NT2/D1 (cell line): Measurements from ENCODE around the gene CRYBA2.

ENCODE experiments used
- DNase-seq: peaks from one replicate; pipeline ENCODE4 v3.0.0-alpha.2; 2011; ENCODE audit warnings: low read depth, low spot score
- H3K27me3 ChIP-seq: 2 replicates; pipeline ENCODE4 v1.6.0; 2011; ENCODE audit warnings: mild to moderate bottlenecking; ENCODE audit not compliant: insufficient read length, insufficient read depth
- H3K36me3 ChIP-seq: 2 replicates; pipeline ENCODE4 v1.6.1; 2011; ENCODE audit warnings: mild to moderate bottlenecking, low read length, mixed read lengths; ENCODE audit not compliant: insufficient read depth, insufficient read length
- H3K4me1 ChIP-seq: 2 replicates; pipeline ENCODE4 v1.5.1; 2011; ENCODE audit not compliant: insufficient read depth, insufficient read length
- H3K4me3 ChIP-seq: 2 replicates; pipeline ENCODE4 v1.5.1; 2011; ENCODE audit warnings: low read depth; ENCODE audit not compliant: insufficient read length
- H3K9ac ChIP-seq: 2 replicates; pipeline ENCODE4 v1.6.0; 2011; ENCODE audit warnings: low read depth; ENCODE audit not compliant: insufficient read length
- H3K9me3 ChIP-seq: 2 replicates; pipeline ENCODE4 v1.5.1; 2011; ENCODE audit warnings: mild to moderate bottlenecking, low read length; ENCODE audit not compliant: insufficient read depth
- SUZ12 ChIP-seq: IDR thresholded peaks from 2 replicates; pipeline ENCODE4 v1.6.1; 2011; ENCODE audit not compliant: insufficient read length, insufficient read depth; ENCODE audit errors: extremely low read depth
- YY1 ChIP-seq: IDR thresholded peaks from 2 replicates; pipeline ENCODE4 v1.6.1; 2011; ENCODE audit not compliant: insufficient read length, insufficient read depth
- ZNF274 ChIP-seq: IDR thresholded peaks from 2 replicates; pipeline ENCODE4 v1.6.1; 2011; ENCODE audit warnings: mild to moderate bottlenecking, low read depth, low read length

The CRYBA2 gene

DNA sequence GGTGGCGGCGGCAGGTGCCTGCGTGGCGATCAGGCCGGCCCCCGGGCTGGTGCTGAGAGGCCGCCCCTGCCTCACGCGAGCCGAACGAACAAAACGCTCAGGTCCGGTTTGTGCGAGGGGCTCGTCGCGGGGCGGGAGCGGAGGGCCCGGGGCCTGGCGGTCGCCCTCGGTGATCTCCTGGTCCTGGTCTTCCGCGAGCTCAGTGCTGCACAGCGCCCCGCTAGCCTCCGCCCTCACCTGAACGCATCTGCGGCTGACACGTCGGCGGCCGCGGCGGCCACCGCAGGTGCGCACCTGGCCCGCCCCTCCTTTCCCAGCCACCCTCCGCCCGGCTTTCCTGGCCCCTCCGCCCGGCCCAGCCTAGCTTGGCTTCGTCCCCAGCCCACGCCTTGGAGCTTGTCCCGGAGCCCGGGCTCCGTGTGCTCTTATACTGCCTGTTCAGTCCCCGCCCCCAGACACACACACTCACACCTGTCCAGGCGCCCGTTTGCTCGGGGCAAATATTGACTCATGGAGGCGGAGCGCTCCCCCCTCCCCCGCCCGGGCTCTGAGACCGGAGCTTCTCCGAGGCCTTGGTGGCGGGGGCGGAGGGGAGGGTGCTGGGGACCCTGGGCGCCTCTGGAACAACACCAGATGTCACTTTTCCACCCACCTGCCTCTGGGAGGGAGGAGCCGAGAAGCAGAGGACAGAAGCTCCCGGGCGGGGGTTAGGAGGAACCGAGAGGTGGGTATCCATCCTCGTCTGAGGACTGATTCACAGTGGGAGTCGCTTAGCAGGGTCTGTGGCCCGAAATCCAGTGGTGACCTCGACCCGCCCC is 8.6 kb upstream of the CRYBA2 start:
- H3K4me3 ChIP-seq = peak overlapping the region; percentile 18
- no peak for TF ChIP-seq ZNF274
- TF ChIP-seq SUZ12 = no peak
- no peak for TF ChIP-seq YY1
- DNase-seq = no peak

DNA sequence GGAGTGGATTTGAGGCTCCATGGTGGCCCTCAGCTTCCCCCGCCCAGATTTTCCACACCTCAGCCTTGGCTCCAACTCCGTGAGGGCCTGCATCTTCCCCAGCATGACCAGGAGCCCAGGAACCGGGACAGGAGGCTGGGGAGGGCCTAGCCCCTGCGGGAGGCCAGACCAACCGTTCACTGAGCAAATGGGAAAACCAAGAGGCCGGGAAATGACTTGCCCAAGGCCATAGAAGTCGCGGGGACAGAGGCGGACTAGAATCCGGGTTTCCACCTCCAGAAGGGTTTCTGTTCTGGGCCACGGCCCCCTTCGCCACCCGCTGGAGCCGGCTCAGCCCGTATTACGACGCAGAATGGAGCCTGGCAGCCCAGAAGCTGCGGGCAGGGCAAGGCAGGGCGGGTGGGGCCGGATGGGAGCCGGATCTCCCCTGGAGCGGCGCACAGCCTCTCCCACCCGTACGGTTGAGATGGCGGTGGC is 7.9 kb upstream of the CRYBA2 start:
- no peak for DNase-seq
- H3K9ac ChIP-seq = no peak overlapping the region
- TF ChIP-seq ZNF274 = no peak
- no peak for TF ChIP-seq SUZ12
- no peak for TF ChIP-seq YY1
- H3K4me3 ChIP-seq = no peak overlapping the region
- H3K36me3 ChIP-seq = no peaks in the 10 kb centered on the region
- peaks cover 41% of the 10 kb centered on the region for H3K4me1 ChIP-seq
- H3K27me3 ChIP-seq = peaks cover 99% of the 10 kb centered on the region
- no peaks in the 10 kb centered on the region for H3K9me3 ChIP-seq

More for the DNA sequence above, 8.6 kb upstream of the CRYBA2 start:
- Histone ChIP-seq H3K9me3 (no peaks in the 10 kb centered on the region), H3K27me3 (peaks cover 94% of the 10 kb centered on the region), H3K36me3 (no peaks in the 10 kb centered on the region), H3K9ac (no peak overlapping the region), H3K4me1 (peaks cover 37% of the 10 kb centered on the region)

DNA sequence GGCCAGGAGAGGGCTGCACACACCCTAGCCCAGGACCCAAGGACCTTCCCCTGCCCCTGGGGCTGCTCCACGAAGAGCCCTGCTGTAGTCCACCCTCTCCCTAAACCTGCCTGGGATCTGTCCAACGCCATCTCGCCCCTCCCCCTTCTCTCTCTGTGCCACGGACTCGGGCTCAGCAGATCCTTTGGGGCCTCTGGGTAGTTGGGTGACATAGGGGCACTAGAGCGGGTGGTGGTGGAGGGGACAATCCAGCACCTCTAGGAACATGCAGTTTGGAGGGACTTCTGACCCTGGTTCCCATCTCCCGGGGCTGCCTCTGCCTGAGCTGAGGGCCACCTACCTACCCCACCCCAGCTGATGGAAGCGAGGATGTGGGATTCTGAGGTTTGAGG is 7.3 kb upstream of the CRYBA2 start:
- Histone ChIP-seq H3K9me3 (no peaks in the 10 kb centered on the region), H3K4me3 (no peak overlapping the region), H3K36me3 (no peaks in the 10 kb centered on the region), H3K4me1 (peaks cover 41% of the 10 kb centered on the region), H3K27me3 (peaks cover 99% of the 10 kb centered on the region), H3K9ac (no peak overlapping the region)
- TF ChIP-seq YY1 (no peak), SUZ12 (no peak)
- DNase-seq = no peak

DNA sequence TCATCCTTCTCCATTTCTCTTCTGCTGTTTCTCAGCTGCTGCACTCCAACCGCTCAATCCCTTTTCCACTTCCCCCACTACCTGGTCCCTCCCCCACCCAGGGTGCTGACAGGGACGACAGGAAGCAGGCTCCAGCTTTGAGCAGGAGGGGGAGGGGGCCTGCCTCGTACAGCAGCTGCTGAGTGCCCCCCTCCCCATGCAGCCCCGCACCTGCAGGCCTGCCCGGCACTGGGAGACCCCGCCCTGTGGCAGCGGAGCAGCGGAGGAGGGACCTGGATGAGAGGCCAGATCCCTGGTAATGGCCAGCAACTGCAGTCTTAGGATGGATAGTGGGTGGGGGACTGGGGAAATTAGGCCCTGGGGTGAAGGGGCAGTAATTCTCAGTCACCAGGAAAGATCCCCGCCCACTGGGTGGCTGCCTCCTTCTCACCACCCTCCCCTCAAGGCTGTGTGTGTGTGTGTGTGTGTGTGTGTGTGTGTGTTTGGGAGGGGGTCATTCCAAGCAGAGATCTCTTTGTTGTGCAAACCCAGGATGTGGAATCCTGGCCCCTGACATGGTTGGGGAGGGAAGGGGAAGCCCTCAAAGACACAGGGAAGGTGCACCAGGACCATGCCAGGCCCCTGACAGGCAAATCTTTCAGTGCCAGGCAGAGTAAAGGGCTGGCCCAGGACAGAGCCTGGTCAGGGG is 6.8 kb upstream of the CRYBA2 start:
- H3K4me3 ChIP-seq = no peak overlapping the region
- peaks cover 99% of the 10 kb centered on the region for H3K27me3 ChIP-seq
- H3K4me1 ChIP-seq = peaks cover 42% of the 10 kb centered on the region
- no peaks in the 10 kb centered on the region for H3K9me3 ChIP-seq
- H3K36me3 ChIP-seq = no peaks in the 10 kb centered on the region
- H3K9ac ChIP-seq = no peak overlapping the region
- no peak for DNase-seq
- TF ChIP-seq YY1 (no peak), SUZ12 (no peak), ZNF274 (no peak)

DNA sequence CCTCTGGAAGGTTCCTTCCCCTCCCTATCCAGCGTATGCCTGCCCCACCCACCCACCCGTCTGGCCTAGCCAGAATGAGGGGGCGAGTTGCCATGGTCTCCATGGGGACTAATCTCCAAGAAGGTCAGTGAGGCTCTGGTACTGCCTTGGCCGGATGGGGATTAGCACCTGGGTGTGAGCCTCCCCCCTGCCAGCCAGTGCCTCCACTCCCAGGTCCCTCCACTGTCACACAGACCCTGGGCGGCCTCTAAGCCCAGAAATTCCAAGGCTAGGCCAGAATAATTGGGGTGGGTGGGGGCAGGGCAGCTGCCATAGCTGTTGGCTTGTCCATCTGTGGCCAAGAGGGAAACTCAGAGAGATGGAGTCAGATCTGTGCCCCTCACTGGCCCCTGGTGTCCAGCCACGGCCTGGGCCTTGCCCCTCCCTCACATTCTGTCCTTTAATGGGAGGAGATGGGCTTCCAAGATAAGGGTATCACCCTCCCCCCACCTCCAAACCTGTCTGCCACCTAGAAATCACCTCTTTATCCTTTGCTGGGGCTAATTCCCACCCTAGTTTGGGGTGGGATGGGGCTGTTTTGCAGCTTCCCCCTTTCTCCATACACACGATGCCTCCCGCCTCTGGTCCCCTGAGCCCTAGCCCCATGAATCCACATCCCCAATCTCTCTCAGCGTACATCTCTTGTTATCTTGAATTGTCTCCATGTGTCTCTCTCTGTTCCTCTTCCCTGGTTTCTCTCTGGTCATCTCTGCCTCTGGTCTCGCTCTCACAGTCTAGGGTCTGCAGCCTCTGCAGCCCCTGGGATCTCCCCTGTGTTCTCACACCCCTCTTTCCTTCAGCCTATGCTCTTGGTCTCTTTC is 6.0 kb upstream of the CRYBA2 start:
- TF ChIP-seq ZNF274 (no peak), SUZ12 (no peak), YY1 (no peak)
- Histone ChIP-seq H3K9me3 (no peaks in the 10 kb centered on the region), H3K4me1 (peaks cover 46% of the 10 kb centered on the region), H3K27me3 (peaks cover 99% of the 10 kb centered on the region), H3K9ac (no peak overlapping the region), H3K36me3 (no peaks in the 10 kb centered on the region), H3K4me3 (no peak overlapping the region)
- no peak for DNase-seq

DNA sequence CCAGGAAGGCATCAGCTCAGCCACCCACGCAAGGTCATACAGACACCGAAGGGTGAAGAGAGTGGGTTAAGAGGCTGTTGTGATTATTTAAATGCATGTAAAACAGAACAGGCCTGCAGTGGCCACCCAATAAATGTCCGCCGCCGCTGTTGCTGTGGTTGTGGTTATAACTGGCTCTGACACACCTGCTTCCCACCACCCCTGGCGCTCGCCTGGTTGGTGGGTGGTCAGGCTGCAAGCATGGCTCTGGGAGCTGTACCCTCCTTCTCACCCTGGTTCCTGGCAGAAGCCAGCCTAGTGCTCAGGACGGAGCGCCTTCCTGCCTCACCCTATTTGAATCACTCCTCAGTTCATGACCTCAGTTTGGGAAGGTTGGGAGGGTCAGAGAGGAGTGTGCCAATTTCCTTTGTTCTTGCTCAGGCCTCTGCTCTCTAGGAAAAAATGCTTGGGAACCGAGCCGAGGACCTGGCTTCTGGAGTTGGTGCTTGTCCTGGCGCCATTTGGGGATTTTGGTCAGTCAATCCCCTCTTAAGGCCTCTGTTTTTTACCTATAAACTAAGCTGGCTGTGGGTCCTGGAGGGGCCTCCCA is 5.3 kb upstream of the CRYBA2 start:
- Histone ChIP-seq H3K4me3 (no peak overlapping the region), H3K36me3 (no peaks in the 10 kb centered on the region), H3K4me1 (peaks cover 46% of the 10 kb centered on the region), H3K9me3 (no peaks in the 10 kb centered on the region), H3K27me3 (peaks cover 99% of the 10 kb centered on the region), H3K9ac (no peak overlapping the region)
- no peak for DNase-seq
- TF ChIP-seq YY1 (no peak), SUZ12 (no peak), ZNF274 (no peak)

DNA sequence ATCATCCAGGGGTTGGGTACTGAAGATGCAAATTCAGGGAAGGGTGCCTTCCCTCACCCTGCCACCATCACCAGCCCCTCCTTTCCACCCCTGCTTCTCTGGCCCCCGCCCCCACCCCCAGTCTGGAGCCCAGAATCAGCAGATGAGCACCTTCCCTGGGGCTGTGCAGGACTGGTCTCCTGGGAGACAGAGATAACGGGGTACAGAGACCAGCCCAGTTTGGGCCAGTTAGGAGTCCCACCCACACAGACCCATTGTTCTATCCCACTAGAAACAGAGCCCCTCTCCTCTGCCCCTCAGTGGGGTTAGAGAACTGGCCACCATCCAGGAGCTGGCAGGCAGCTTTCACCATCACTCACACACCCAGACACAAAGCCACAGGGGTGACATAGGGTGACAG is 4.5 kb upstream of the CRYBA2 start:
- H3K9me3 ChIP-seq = no peaks in the 10 kb centered on the region
- no peak for TF ChIP-seq YY1
- peaks cover 99% of the 10 kb centered on the region for H3K27me3 ChIP-seq
- H3K4me3 ChIP-seq = no peak overlapping the region
- peaks cover 38% of the 10 kb centered on the region for H3K4me1 ChIP-seq
- DNase-seq = no peak
- H3K9ac ChIP-seq = no peak overlapping the region
- H3K36me3 ChIP-seq = no peaks in the 10 kb centered on the region
